ENCODE results near the gene CCDC27.

Gene CCDC27

GRCh38 chr1:3785456-3786157 is 33.4 kb downstream of the CCDC27 start:
- peak in 1 of 2 experiments; percentile 35 for DNase-seq (ENCODE audit: low read depth in 1 of 2, low spot score in 1 of 2)
- peak; percentile 28 for TF ChIP-seq CTCF (IDR thresholded peaks at IDR 0.05; ENCODE audit: insufficient read depth, low read length)
- no peak for TF ChIP-seq SPI1 (IDR thresholded peaks at IDR 0.05; ENCODE audit: borderline replicate concordance, low read depth)
- Histone ChIP-seq H3K4me3 (replicated peaks; ENCODE audit: insufficient read depth, low read length) (no peak overlapping the region), H3K27ac (replicated peaks) (no peak overlapping the region), H3K27me3 (ENCODE audit: insufficient read depth, poor library complexity, severe bottlenecking) (no peaks in the 10 kb centered on the region)

GRCh38 chr1:3786468-3787348 is 34.5 kb downstream of the CCDC27 start:
- TF ChIP-seq REST (IDR thresholded peaks at IDR 0.05; ENCODE audit: insufficient replicate concordance, low read depth) (no peak), POLR2AphosphoS5 (IDR thresholded peaks at IDR 0.05; ENCODE audit: low read depth) (no peak), GABPA (IDR thresholded peaks at IDR 0.05; ENCODE audit: low read depth) (no peak), SPI1 (IDR thresholded peaks at IDR 0.05; ENCODE audit: borderline replicate concordance, low read depth) (no peak), CTCF (IDR thresholded peaks at IDR 0.05; ENCODE audit: insufficient read depth, low read length) (no peak)
- no peak overlapping the region for H3K27ac ChIP-seq (replicated peaks)
- no peak overlapping the region for H3K4me3 ChIP-seq (replicated peaks; ENCODE audit: insufficient read depth, low read length)
- H3K27me3 ChIP-seq (ENCODE audit: insufficient read depth, poor library complexity, severe bottlenecking) = no peaks in the 10 kb centered on the region
- no peak for DNase-seq (ENCODE audit: low read depth in 1 of 2, low spot score in 1 of 2)

GRCh38 chr1:3787349-3787715 is 35.1 kb downstream of the CCDC27 start:
- H3K27ac ChIP-seq (replicated peaks) = no peak overlapping the region
- DNase-seq (ENCODE audit: low read depth in 1 of 2, low spot score in 1 of 2) = no peak
- no peaks in the 10 kb centered on the region for H3K27me3 ChIP-seq (ENCODE audit: insufficient read depth, poor library complexity, severe bottlenecking)
- H3K4me3 ChIP-seq (replicated peaks; ENCODE audit: insufficient read depth, low read length) = no peak overlapping the region
- TF ChIP-seq SPI1 (IDR thresholded peaks at IDR 0.05; ENCODE audit: borderline replicate concordance, low read depth) (no peak), GABPA (IDR thresholded peaks at IDR 0.05; ENCODE audit: low read depth) (no peak), CTCF (IDR thresholded peaks at IDR 0.05; ENCODE audit: insufficient read depth, low read length) (no peak), POLR2AphosphoS5 (IDR thresholded peaks at IDR 0.05; ENCODE audit: low read depth) (no peak), REST (IDR thresholded peaks at IDR 0.05; ENCODE audit: insufficient replicate concordance, low read depth) (no peak)

All from HL-60 (cell line).